Right lobe of liver (tissue), 6 donors: ENCODE measurements around the gene DNAJB8. TPM values are rescaled to one million over a fixed set of nuclear protein-coding genes. Genes with fewer than 3 reads are reported as not detected.

ENCODE experiments used
- ATAC-seq, 4 donors: fragments of 200-7000 bp; cut with Tn5 transposase; one replicate each; pipeline ENCODE4 v1.9.1; 2020; ENCODE audit warnings: mild to moderate bottlenecking in 4 of 4, moderate library complexity in 4 of 4
- DNase-seq, 3 donors: peaks; one replicate each; pipeline ENCODE4 v3.0.0-alpha.2; 2020
- H3K27ac ChIP-seq, 3 donors: fragments of 200-600 bp; one replicate each; pipeline ENCODE4 v1.8.0; 2022
- H3K27me3 ChIP-seq, 2 donors: fragments of 200-600 bp; one replicate each; pipeline ENCODE4 v1.8.0; 2022
- H3K36me3 ChIP-seq, 4 donors: fragments of 200-600 bp; sonication (generic) in 1 of 4; one replicate each; pipeline versions ENCODE4 v1.5.1 to v1.8.0; 2017 to 2022; ENCODE audit warnings: control low read depth in 1 of 4
- H3K4me1 ChIP-seq, 4 donors: fragments of 200-600 bp; sonication (generic) in 1 of 4; one replicate each; pipeline versions ENCODE4 v1.5.1 to v1.8.0; 2017 to 2022; ENCODE audit warnings: control low read depth in 1 of 4
- H3K4me3 ChIP-seq, 3 donors: fragments of 200-600 bp; one replicate each; pipeline ENCODE4 v1.8.0; 2022
- H3K9me3 ChIP-seq, 4 donors: fragments of 200-600 bp; sonication (generic) in 1 of 4; one replicate each; pipeline versions ENCODE4 v1.5.1 to v1.8.0; 2017 to 2022; ENCODE audit warnings: control low read depth in 1 of 4
- CTCF ChIP-seq, 4 donors: fragments of 200-600 bp in 3 of 4; fragments of 450-650 bp in 1 of 4; IDR thresholded peaks; one replicate each; pipeline versions ENCODE4 v1.5.1 to v1.8.0; 2016 to 2022; ENCODE audit warnings: antibody characterized with exemption in 4 of 4, mild to moderate bottlenecking in 2 of 4
- POLR2A ChIP-seq: fragments of 450-650 bp; IDR thresholded peaks from one replicate; pipeline ENCODE4 v1.6.1; 2017; ENCODE audit warnings: antibody characterized with exemption, mild to moderate bottlenecking
- WGBS: methylation state at CpG from one replicate; pipeline ENCODE4 v1.1.6; 2018; ENCODE audit warnings: low coverage, low lambda C conversion rate; ENCODE audit not compliant: insufficient coverage; ENCODE audit errors: missing lambda C conversion rate; 5-methylcytosine and 5-hydroxymethylcytosine counted together
- intact Hi-C, 2 donors: fragments of 100-400 bp; cut with DNase I; formaldehyde crosslinking; loops; one replicate each; pipeline versions ENCODE4 v1.11.2 to v1.14.1; 2022
- total RNA-seq, 6 experiments: library from RNA; depleted of rRNA in 2 of 6; stranded (reverse); fragments of >200 nt in 2 of 6; fragmentation: NEBNext Ultra II Directional in 3 of 6; extraction: Animal tissue kit (Norgen Biotek cat#: 25700) in 3 of 6; gene quantifications; one replicate each; pipeline versions ENCODE4 v1.1.0 to v1.2.4, GENCODE V29; 2016 to 2023
- donor health status: DM: no; HTN: yes; CAD: no.
- donor health status: DM: no; HTN: no; CAD: no.
- donor health status: DM: no; HTN: no; CAD: no.
- donor health status: DM: no; HTN: yes; CAD: no.
- donor health status: DM: no; HTN: yes; CAD: no.

DNAJB8 gene
- total RNA-seq, 6 experiments from 2014 or later, result not detected

GRCh38 chr3:128431803-128432300 is 34.8 kb downstream of the DNAJB8 start:
- Histone ChIP-seq H3K27me3 (peaks cover 0 to 4% of the 10 kb centered on the region in 2 donors), H3K4me1 (peaks cover 0 to 7% (median 0%) of the 10 kb centered on the region in 4 donors), H3K27ac (no peak overlapping the region), H3K36me3 (no peaks in the 10 kb centered on the region), H3K9me3 (no peaks in the 10 kb centered on the region), H3K4me3 (no peak overlapping the region)
- intact Hi-C loops, result no loop called here
- TF ChIP-seq CTCF (IDR thresholded peaks at IDR 0.05) (no peak), POLR2A (no peak)
- DNase-seq (no peak), ATAC-seq (no peak)
- WGBS, result 60% methylated on average over 7 of the region's 13 CpGs

DNA sequence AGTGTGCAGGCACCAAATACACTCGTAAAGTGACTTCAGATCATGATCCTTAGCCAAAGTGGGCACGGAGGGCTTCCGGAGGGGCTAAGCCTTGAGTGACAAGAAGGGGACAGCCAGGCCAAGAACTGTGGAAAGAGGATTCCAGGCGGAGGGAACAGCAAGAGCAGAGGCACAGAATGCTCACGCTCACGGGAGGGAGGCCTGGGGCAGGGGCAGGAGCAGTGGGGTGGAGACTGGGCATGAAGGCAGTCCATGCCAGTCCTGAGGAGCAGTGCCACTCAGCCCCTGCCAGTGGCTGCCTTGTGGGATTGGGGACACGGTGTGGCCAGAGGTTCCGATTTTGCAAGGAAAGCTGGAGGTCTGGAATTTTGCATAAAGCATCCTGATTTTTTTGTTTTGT is 36.0 kb downstream of the DNAJB8 start:
- Histone ChIP-seq H3K9me3 (no peaks in the 10 kb centered on the region), H3K36me3 (no peaks in the 10 kb centered on the region), H3K4me1 (peaks cover 0 to 15% (median 0%) of the 10 kb centered on the region in 4 donors), H3K27me3 (peaks cover 0 to 4% of the 10 kb centered on the region in 2 donors), H3K4me3 (no peak overlapping the region), H3K27ac (no peak overlapping the region)
- intact Hi-C loops, result no loop called here
- DNase-seq (no peak), ATAC-seq (no peak)
- TF ChIP-seq POLR2A (no peak), CTCF (IDR thresholded peaks at IDR 0.05) (no peak)
- 67% methylated on average over 6 of the region's 8 CpGs for WGBS

GRCh38 chr3:128430301-128430700 is 36.4 kb downstream of the DNAJB8 start:
- peaks cover 0 to 4% of the 10 kb centered on the region in 2 donors for H3K27me3 ChIP-seq
- no peak for TF ChIP-seq POLR2A
- no peak for TF ChIP-seq CTCF (IDR thresholded peaks at IDR 0.05)

GRCh38 chr3:128429751-128430150 is 36.9 kb downstream of the DNAJB8 start:
- H3K27me3 ChIP-seq, result peaks cover 0 to 4% of the 10 kb centered on the region in 2 donors
- ATAC-seq (no peak), DNase-seq (no peak)
- H3K9me3 ChIP-seq, result no peaks in the 10 kb centered on the region
- no peaks in the 10 kb centered on the region for H3K36me3 ChIP-seq
- TF ChIP-seq CTCF (IDR thresholded peaks at IDR 0.05) (no peak), POLR2A (no peak)
- H3K4me1 ChIP-seq, result peaks cover 0 to 15% (median 0%) of the 10 kb centered on the region in 4 donors
- no peak overlapping the region for H3K4me3 ChIP-seq
- WGBS, result no CpG with 5 or more reads among the region's 8 CpGs
- H3K27ac ChIP-seq, result no peak overlapping the region
- intact Hi-C loops, result loop anchor here (5.0 to 10.0 kb wide), 2 partner anchors 68 to 155 kb away; no protein-coding TSS in a partner anchor

More at GRCh38 chr3:128430301-128430700, 36.4 kb downstream of the DNAJB8 start:
- H3K9me3 ChIP-seq, result no peaks in the 10 kb centered on the region
- H3K27ac ChIP-seq, result no peak overlapping the region
- DNase-seq (no peak), ATAC-seq (no peak)
- no peak overlapping the region for H3K4me3 ChIP-seq
- H3K4me1 ChIP-seq, result peaks cover 0 to 15% (median 0%) of the 10 kb centered on the region in 4 donors
- 77% methylated on average over 7 of the region's 10 CpGs for WGBS
- H3K36me3 ChIP-seq, result no peaks in the 10 kb centered on the region
- intact Hi-C loops, result no loop called here
